Measurements from ENCODE around the gene NOTO. TPM values are rescaled to one million over a fixed set of nuclear protein-coding genes. Genes with fewer than 3 reads are reported as not detected.
"Not testable (repeated sequence)": the region's sequence is repeated elsewhere in the genome, so short reads cannot be mapped to it uniquely, and the experiment has no call there.

Gene NOTO
- total RNA-seq, 1 donor from 2014 or later, result not detected

GRCh38 chr2:73187549-73187948 is 14.8 kb upstream of the NOTO start:
- no peak for TF ChIP-seq CTCF (IDR thresholded peaks at IDR 0.05)
- Mint-ChIP-seq H3K9me3 (ENCODE audit: unreplicated experiment) (no peaks in the 10 kb centered on the region), H3K4me1 (ENCODE audit: unreplicated experiment) (no peaks in the 10 kb centered on the region), H3K27ac (ENCODE audit: unreplicated experiment) (no peak overlapping the region), H3K36me3 (ENCODE audit: unreplicated experiment) (no peaks in the 10 kb centered on the region), H3K4me3 (ENCODE audit: unreplicated experiment) (no peak overlapping the region), H3K27me3 (ENCODE audit: unreplicated experiment) (peaks cover 76% of the 10 kb centered on the region)
- DNase-seq (ENCODE audit: extremely low spot score, unreplicated experiment), result no peak

- H3K27ac Mint-ChIP-seq (ENCODE audit: unreplicated experiment), result no peak overlapping the region
- H3K27me3 Mint-ChIP-seq (ENCODE audit: unreplicated experiment), result peaks cover 61% of the 10 kb centered on the region
- TF ChIP-seq CTCF (IDR thresholded peaks at IDR 0.05), result no peak
Observed at GRCh38 chr2:73197579-73197978, 4.8 kb upstream of the NOTO start.

GRCh38 chr2:73200281-73200680 is 2.1 kb upstream of the NOTO start:
- not testable (repeated sequence) for DNase-seq (ENCODE audit: extremely low spot score, unreplicated experiment); H3K27ac Mint-ChIP-seq (ENCODE audit: unreplicated experiment); H3K36me3 Mint-ChIP-seq (ENCODE audit: unreplicated experiment); H3K9me3 Mint-ChIP-seq (ENCODE audit: unreplicated experiment); H3K4me3 Mint-ChIP-seq (ENCODE audit: unreplicated experiment); H3K4me1 Mint-ChIP-seq (ENCODE audit: unreplicated experiment)
- H3K27me3 Mint-ChIP-seq (ENCODE audit: unreplicated experiment), result peaks cover 62% of the 10 kb centered on the region

More at GRCh38 chr2:73197579-73197978, 4.8 kb upstream of the NOTO start:
- H3K4me1 Mint-ChIP-seq (ENCODE audit: unreplicated experiment), result peaks cover 8% of the 10 kb centered on the region
- no peak for DNase-seq (ENCODE audit: extremely low spot score, unreplicated experiment)
- H3K36me3 Mint-ChIP-seq (ENCODE audit: unreplicated experiment), result no peaks in the 10 kb centered on the region
- no peak overlapping the region for H3K4me3 Mint-ChIP-seq (ENCODE audit: unreplicated experiment)
- H3K9me3 Mint-ChIP-seq (ENCODE audit: unreplicated experiment), result no peaks in the 10 kb centered on the region

- TF ChIP-seq CTCF (IDR thresholded peaks at IDR 0.05), result no peak
- Mint-ChIP-seq H3K4me3 (ENCODE audit: unreplicated experiment) (no peak overlapping the region), H3K27ac (ENCODE audit: unreplicated experiment) (no peak overlapping the region), H3K9me3 (ENCODE audit: unreplicated experiment) (no peaks in the 10 kb centered on the region), H3K36me3 (ENCODE audit: unreplicated experiment) (no peaks in the 10 kb centered on the region), H3K27me3 (ENCODE audit: unreplicated experiment) (peaks cover 58% of the 10 kb centered on the region), H3K4me1 (ENCODE audit: unreplicated experiment) (peaks cover 8% of the 10 kb centered on the region)
- no peak for DNase-seq (ENCODE audit: extremely low spot score, unreplicated experiment)
Observed at GRCh38 chr2:73203055-73203681, 794 bp downstream of the NOTO start.

GRCh38 chr2:73205611-73206010 is 3.2 kb downstream of the NOTO start:
- Mint-ChIP-seq H3K27ac (ENCODE audit: unreplicated experiment) (no peak overlapping the region), H3K36me3 (ENCODE audit: unreplicated experiment) (no peaks in the 10 kb centered on the region), H3K27me3 (ENCODE audit: unreplicated experiment) (peaks cover 62% of the 10 kb centered on the region), H3K4me3 (ENCODE audit: unreplicated experiment) (no peak overlapping the region), H3K4me1 (ENCODE audit: unreplicated experiment) (peaks cover 8% of the 10 kb centered on the region), H3K9me3 (ENCODE audit: unreplicated experiment) (no peaks in the 10 kb centered on the region)
- TF ChIP-seq CTCF (IDR thresholded peaks at IDR 0.05), result no peak
- no peak for DNase-seq (ENCODE audit: extremely low spot score, unreplicated experiment)
